Mesendoderm (in vitro differentiated cells): ENCODE results near the gene LCN2.
A peak's percentile ranks its signal among the peaks of the same experiment; 100 is the strongest.

Experiments used
- DNase-seq: peaks from one replicate; pipeline ENCODE4 v3.0.0; 2013
- H2AK5ac ChIP-seq: 2 replicates; pipeline ENCODE4 v1.6.1; 2013; ENCODE audit warnings: low read length, inconsistent platforms
- H2BK120ac ChIP-seq: 2 replicates; pipeline ENCODE4 v1.6.1; 2013; ENCODE audit warnings: low read depth, mild to moderate bottlenecking, low read length, moderate library complexity, mixed read lengths
- H2BK15ac ChIP-seq: replicated peaks from 2 replicates; pipeline ENCODE4 v1.6.1; 2013; ENCODE audit warnings: low read depth, mild to moderate bottlenecking, moderate library complexity
- H2BK5ac ChIP-seq: 2 replicates; pipeline ENCODE4 v1.6.1; 2013; ENCODE audit warnings: low read length, inconsistent platforms
- H3K18ac ChIP-seq: 2 replicates; pipeline ENCODE4 v1.6.1; 2013; ENCODE audit warnings: mild to moderate bottlenecking, low read length, mixed read lengths
- H3K23ac ChIP-seq: one replicate; pipeline ENCODE4 v1.6.1; 2013; ENCODE audit warnings: low read length
- H3K27ac ChIP-seq: 2 replicates; pipeline ENCODE4 v1.5.1; 2013; ENCODE audit warnings: low read depth, mild to moderate bottlenecking, inconsistent platforms, low read length, moderate library complexity
- H3K27me3 ChIP-seq: 2 replicates; pipeline ENCODE4 v1.6.1; 2013; ENCODE audit warnings: low read length, control low read depth, mild to moderate bottlenecking, inconsistent platforms; ENCODE audit not compliant: insufficient read depth, poor library complexity
- H3K36me3 ChIP-seq: 2 replicates; pipeline ENCODE4 v1.6.1; 2013; ENCODE audit warnings: low read length, inconsistent platforms; ENCODE audit not compliant: control insufficient read depth, insufficient read depth
- H3K4ac ChIP-seq: one replicate; pipeline ENCODE4 v1.6.1; 2013; ENCODE audit warnings: low read depth, mild to moderate bottlenecking, low read length, moderate library complexity
- H3K4me1 ChIP-seq: 2 replicates; pipeline ENCODE4 v1.6.1; 2013; ENCODE audit warnings: low read depth, low read length, inconsistent platforms; ENCODE audit not compliant: control insufficient read depth
- H3K4me2 ChIP-seq: 2 replicates; pipeline ENCODE4 v1.6.1; 2013; ENCODE audit warnings: low read length
- H3K4me3 ChIP-seq: 2 replicates; pipeline ENCODE4 v1.5.1; 2013; ENCODE audit warnings: mild to moderate bottlenecking, low read length
- H3K56ac ChIP-seq: one replicate; pipeline ENCODE4 v1.6.1; 2013; ENCODE audit warnings: low read length
- H3K79me1 ChIP-seq: 2 replicates; pipeline ENCODE4 v1.6.1; 2013; ENCODE audit warnings: low read length, inconsistent platforms
- H3K79me2 ChIP-seq: 2 replicates; pipeline ENCODE4 v1.6.1; 2013; ENCODE audit warnings: mild to moderate bottlenecking, low read length; ENCODE audit not compliant: control insufficient read depth, insufficient read depth
- H3K9ac ChIP-seq: 2 replicates; pipeline ENCODE4 v1.6.1; 2013; ENCODE audit warnings: low read length, inconsistent platforms
- H4K5ac ChIP-seq: one replicate; pipeline ENCODE4 v1.6.1; 2013; ENCODE audit warnings: low read length
- H4K8ac ChIP-seq: one replicate; pipeline ENCODE4 v1.6.1; 2013; ENCODE audit warnings: low read depth, mild to moderate bottlenecking, control low read depth, low read length, moderate library complexity
- WGBS: extraction: QIAGEN DNeasy Blood & Tissue Kit; methylation state at CpG from one replicate; pipeline ENCODE4 v1.1.7; 2013; ENCODE audit warnings: low lambda C conversion rate, missing lambda C conversion rate; ENCODE audit not compliant: insufficient coverage; ENCODE audit errors: extremely low coverage; 5-methylcytosine and 5-hydroxymethylcytosine counted together

Gene LCN2

DNA sequence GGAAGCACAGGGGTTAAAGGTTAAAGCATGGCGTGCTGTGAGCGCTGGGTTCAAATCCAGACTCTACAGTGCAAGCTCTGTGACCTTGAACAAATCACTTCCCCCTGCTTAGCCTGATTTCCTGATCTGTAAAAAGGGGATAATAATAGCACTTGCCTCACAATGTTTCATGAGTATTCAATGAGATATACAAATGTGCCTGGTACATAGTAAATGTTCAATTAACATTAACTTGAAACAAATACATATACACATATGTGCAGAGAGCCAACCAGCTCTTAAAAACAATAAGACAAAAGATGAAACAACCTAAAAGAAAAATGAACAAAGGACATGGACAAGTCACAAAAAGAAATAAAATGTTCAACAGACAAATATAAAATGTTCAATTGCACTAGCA, 38.1 kb downstream of the LCN2 start:
- Histone ChIP-seq H3K27me3 (no peaks in the 10 kb centered on the region), H3K79me1 (peaks cover 4% of the 10 kb centered on the region), H3K56ac (no peak overlapping the region), H4K5ac (no peak overlapping the region), H3K4me3 (no peak overlapping the region), H4K8ac (no peak overlapping the region), H2BK5ac (no peak overlapping the region), H2AK5ac (no peak overlapping the region), H2BK120ac (no peak overlapping the region), H3K9ac (no peak overlapping the region), H3K36me3 (no peaks in the 10 kb centered on the region), H3K79me2 (no peaks in the 10 kb centered on the region), H2BK15ac (no peak overlapping the region), H3K4ac (no peak overlapping the region), H3K23ac (no peak overlapping the region), H3K27ac (no peak overlapping the region), H3K18ac (no peak overlapping the region), H3K4me1 (peaks cover 2% of the 10 kb centered on the region), H3K4me2 (no peak overlapping the region)
- WGBS = no CpG with 5 or more reads among the region's 2 CpGs
- DNase-seq = no peak

DNA sequence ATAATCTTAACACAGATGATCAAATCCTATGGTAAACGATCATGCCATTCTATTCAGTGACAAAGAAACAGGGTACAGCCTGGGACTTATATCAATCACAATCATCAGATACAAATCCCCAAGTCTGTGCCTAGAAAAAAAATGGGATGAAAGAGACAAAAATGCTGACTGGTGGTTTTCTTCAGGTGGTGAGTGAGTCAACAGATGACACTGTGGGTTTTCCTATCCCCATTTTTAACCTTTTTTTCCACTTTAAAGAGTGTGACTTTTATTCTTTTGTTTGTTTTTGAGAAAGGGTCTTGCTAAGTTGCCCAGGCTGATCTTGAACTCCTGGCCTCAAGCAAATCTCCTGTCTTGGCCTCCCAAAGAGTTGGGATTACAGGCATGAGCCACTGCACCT, 39.0 kb downstream of the LCN2 start:
- Histone ChIP-seq H3K56ac (no peak overlapping the region), H3K4ac (no peak overlapping the region), H3K4me2 (no peak overlapping the region), H2BK15ac (no peak overlapping the region), H3K9ac (no peak overlapping the region), H4K8ac (no peak overlapping the region), H3K4me1 (peaks cover 2% of the 10 kb centered on the region), H2AK5ac (no peak overlapping the region), H3K27ac (no peak overlapping the region), H3K4me3 (no peak overlapping the region), H3K27me3 (no peaks in the 10 kb centered on the region), H2BK5ac (no peak overlapping the region), H3K23ac (no peak overlapping the region), H2BK120ac (no peak overlapping the region), H4K5ac (no peak overlapping the region), H3K79me1 (peaks cover 4% of the 10 kb centered on the region), H3K36me3 (no peaks in the 10 kb centered on the region), H3K79me2 (no peaks in the 10 kb centered on the region), H3K18ac (no peak overlapping the region)
- no CpG with 5 or more reads among the region's 1 CpG for WGBS
- DNase-seq = no peak

DNA sequence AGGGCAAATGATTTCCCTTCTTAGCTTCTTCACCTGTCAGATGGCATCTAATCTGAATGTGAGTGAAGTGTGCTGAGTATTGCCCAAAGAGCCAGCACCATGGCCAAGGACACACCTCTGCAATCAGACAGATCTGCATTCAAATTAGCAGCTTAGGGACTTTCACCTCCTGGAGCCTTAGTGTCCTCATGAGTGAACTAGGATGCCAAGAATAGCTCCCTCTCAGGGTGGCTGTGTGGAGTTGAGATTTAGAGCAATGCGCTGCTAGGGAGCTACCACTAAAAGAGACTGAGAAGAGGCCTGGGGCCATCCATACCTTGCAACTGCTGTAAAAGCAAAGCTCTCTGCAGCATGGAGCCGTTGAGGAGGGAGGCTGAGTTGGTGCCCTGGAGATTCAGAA, 40.8 kb downstream of the LCN2 start:
- no CpG with 5 or more reads among the region's 2 CpGs for WGBS
- Histone ChIP-seq H3K79me1 (peaks cover 4% of the 10 kb centered on the region), H3K4me1 (peaks cover 2% of the 10 kb centered on the region), H2AK5ac (no peak overlapping the region), H2BK120ac (no peak overlapping the region), H3K4ac (no peak overlapping the region), H3K36me3 (no peaks in the 10 kb centered on the region), H3K23ac (no peak overlapping the region), H2BK15ac (no peak overlapping the region), H3K27ac (no peak overlapping the region), H2BK5ac (no peak overlapping the region), H4K5ac (no peak overlapping the region), H3K27me3 (no peaks in the 10 kb centered on the region), H3K18ac (no peak overlapping the region), H3K9ac (no peak overlapping the region), H4K8ac (no peak overlapping the region), H3K56ac (no peak overlapping the region), H3K4me2 (no peak overlapping the region), H3K4me3 (no peak overlapping the region), H3K79me2 (no peaks in the 10 kb centered on the region)
- peak; percentile 74 for DNase-seq

DNA sequence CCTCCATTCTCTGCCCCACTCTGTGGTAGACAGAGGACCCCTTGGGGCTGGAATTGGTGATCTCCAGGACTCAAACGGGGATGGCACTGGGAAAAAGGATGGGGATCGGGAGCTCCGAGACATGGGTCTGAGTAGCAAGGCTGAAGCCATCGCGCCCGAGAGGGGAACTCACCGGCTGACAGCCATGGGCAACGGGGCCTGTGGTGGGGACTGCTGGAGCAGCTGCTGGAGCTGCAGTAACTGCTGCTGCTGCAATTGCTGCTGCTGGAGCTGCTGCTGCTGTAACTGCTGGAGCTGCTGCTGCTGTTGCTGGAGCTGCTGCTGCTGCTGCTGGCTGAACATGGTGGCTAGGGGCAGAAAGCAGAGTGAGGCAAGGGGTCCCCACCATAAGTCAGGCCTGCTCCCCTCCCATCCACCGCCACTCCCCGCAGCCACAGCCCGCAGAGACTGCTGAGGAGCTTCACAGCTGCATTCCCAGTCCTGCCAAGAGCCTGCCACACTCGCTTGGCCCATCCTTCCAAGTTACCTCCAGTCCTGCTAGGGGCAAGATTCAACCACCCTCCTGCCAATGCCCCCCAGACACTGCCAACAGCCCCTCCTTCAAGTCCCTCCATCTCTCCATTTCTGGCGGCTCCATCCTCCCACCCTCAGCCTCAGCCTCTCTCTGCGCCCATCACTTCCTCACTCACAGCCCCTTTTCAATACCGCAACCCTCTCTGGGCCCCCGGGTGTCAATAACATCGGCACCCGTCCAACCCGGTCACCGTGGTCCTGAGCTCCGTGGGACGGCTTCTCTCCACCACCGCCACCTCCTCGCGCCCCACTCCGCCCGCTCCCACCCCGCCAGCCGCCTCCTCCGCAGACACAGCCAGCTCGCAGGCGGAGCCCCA, 41.5 kb downstream of the LCN2 start:
- H3K18ac ChIP-seq = peak overlapping the region; percentile 64
- no peaks in the 10 kb centered on the region for H3K79me2 ChIP-seq
- peak overlapping the region; percentile 67 for H3K4me3 ChIP-seq
- no peak overlapping the region for H3K27ac ChIP-seq
- H3K4ac ChIP-seq = peak overlapping the region; percentile 42
- DNase-seq = no peak
- H3K23ac ChIP-seq = no peak overlapping the region
- no CpG with 5 or more reads among the region's 32 CpGs for WGBS
- H2AK5ac ChIP-seq = peak overlapping the region; percentile 22
- H2BK120ac ChIP-seq = no peak overlapping the region
- no peak overlapping the region for H2BK15ac ChIP-seq
- no peaks in the 10 kb centered on the region for H3K27me3 ChIP-seq
- no peak overlapping the region for H4K5ac ChIP-seq
- no peak overlapping the region for H4K8ac ChIP-seq
- H3K4me2 ChIP-seq = peak overlapping the region; percentile 92
- H3K36me3 ChIP-seq = no peaks in the 10 kb centered on the region
- peak overlapping the region; percentile 93 for H3K56ac ChIP-seq
- peaks cover 2% of the 10 kb centered on the region for H3K4me1 ChIP-seq
- H3K79me1 ChIP-seq = peaks cover 4% of the 10 kb centered on the region
- H3K9ac ChIP-seq = peak overlapping the region; percentile 85
- no peak overlapping the region for H2BK5ac ChIP-seq

DNA sequence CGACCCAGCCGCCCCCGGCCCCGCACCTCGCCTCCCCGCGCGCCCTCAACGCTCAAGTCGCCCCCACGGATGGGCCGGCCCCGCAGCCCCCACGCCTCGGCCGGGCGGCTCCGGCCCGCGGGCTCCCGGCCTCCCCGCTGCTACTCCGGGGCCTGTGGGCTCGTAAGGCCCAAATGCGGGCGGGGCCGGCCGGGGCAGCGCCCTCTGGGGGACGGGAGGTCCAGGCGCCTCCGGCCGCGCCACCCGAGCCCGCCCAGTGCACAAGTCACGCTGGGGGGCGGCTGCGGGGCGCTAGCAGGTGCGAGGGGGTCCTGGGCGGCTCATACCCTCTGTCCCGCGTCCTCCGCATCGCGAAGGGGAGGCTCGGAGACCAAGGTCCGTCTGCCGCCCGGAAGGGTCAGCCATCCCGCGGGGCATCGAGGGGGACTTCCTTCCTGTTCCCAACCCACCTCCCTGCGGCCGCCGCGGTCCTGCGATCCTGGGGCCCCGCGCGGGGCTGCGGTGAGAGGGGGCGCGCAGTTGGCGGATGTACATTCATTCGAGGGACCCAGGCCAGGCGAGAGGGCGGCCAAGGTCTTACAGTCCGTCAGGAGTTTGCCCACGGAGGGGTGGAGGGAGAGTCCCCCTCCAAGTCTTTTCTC, 42.3 kb downstream of the LCN2 start, which contains the start of gene CIZ1:
TSS of gene CIZ1 (minus strand) at position 167 of the 641 bp plus-strand sequence. CDS start 715 bp downstream, outside the sequence.
- H3K4me2 ChIP-seq = peak within 1 kb of the TSS; percentile 92
- peak within 1 kb of the TSS; percentile 4 for H3K27ac ChIP-seq
- H3K9ac ChIP-seq = peak within 1 kb of the TSS; percentile 85
- no peak within 1 kb of the TSS for H2BK120ac ChIP-seq
- no peaks in the 10 kb centered on the region for H3K36me3 ChIP-seq
- no peaks in the 10 kb centered on the region for H3K79me2 ChIP-seq
- peak within 1 kb of the TSS; percentile 67 for H3K4me3 ChIP-seq
- no peaks in the 10 kb centered on the region for H3K27me3 ChIP-seq
- H3K4ac ChIP-seq = peak within 1 kb of the TSS; percentile 89
- no peak within 1 kb of the TSS for H3K23ac ChIP-seq
- peak within 1 kb of the TSS; percentile 22 for H2AK5ac ChIP-seq
- peak within 1 kb of the TSS; percentile 64 for H3K18ac ChIP-seq
- no CpG with 5 or more reads among the region's 71 CpGs for WGBS
- peak; percentile 76 for DNase-seq
- H4K8ac ChIP-seq = peak within 1 kb of the TSS; percentile 67
- H4K5ac ChIP-seq = no peak within 1 kb of the TSS
- H3K56ac ChIP-seq = peak within 1 kb of the TSS; percentile 93
- peaks cover 4% of the 10 kb centered on the region for H3K79me1 ChIP-seq
- H3K4me1 ChIP-seq = peaks cover 2% of the 10 kb centered on the region
- H2BK15ac ChIP-seq = no peak within 1 kb of the TSS
- H2BK5ac ChIP-seq = no peak within 1 kb of the TSS
